HepG2 (cell line): Measurements from ENCODE around the gene RREB1. TPM values are rescaled to one million over a fixed set of nuclear protein-coding genes. Genes with fewer than 3 reads are reported as not detected.

Experiments
- ARNT2 ChIP-seq: sonication (generic); formaldehyde crosslinking; IDR thresholded peaks from 2 replicates; pipeline ENCODE4 v1.8.0; 2022; ENCODE audit warnings: mild to moderate bottlenecking, low read depth, missing genetic modification reagents, moderate library complexity
- MAX ChIP-seq: IDR thresholded peaks from 2 replicates; pipeline ENCODE4 v1.6.1; 2012; ENCODE audit warnings: inconsistent platforms
- NFKB2 ChIP-seq: sonication (generic); formaldehyde crosslinking; IDR thresholded peaks from 2 replicates; pipeline ENCODE4 v1.4.0; 2020; ENCODE audit warnings: missing genetic modification reagents, borderline replicate concordance
- POLR2G ChIP-seq: fragments of 200-400 bp; formaldehyde crosslinking; IDR thresholded peaks from 2 replicates; pipeline ENCODE4 v1.6.1; 2018; ENCODE audit warnings: mild to moderate bottlenecking, low read depth, low read length, moderate library complexity
- PRDM10 ChIP-seq: sonication (generic); formaldehyde crosslinking; IDR thresholded peaks from 2 replicates; pipeline ENCODE4 v1.4.0; 2020; ENCODE audit warnings: low read depth, missing genetic modification reagents
- REPIN1 ChIP-seq: sonication (generic); formaldehyde crosslinking; IDR thresholded peaks from 2 replicates; pipeline ENCODE4 v1.8.0; 2022; ENCODE audit warnings: missing genetic modification reagents, low read depth, mild to moderate bottlenecking, borderline replicate concordance
- RNF2 ChIP-seq: fragments of 450-650 bp; conservative IDR thresholded peaks from 2 replicates; pipeline ENCODE4 v1.6.1; 2016; ENCODE audit warnings: low read depth
- SPEN ChIP-seq: sonication (generic); formaldehyde crosslinking; IDR thresholded peaks from 2 replicates; pipeline ENCODE4 v1.5.1; 2020; ENCODE audit warnings: low read depth, mild to moderate bottlenecking, missing genetic modification reagents
- THRA ChIP-seq: sonication (generic); formaldehyde crosslinking; IDR thresholded peaks from 2 replicates; pipeline ENCODE4 v1.4.0; 2020; ENCODE audit warnings: missing genetic modification reagents, borderline replicate concordance
- ZBED4 ChIP-seq: sonication (generic); formaldehyde crosslinking; IDR thresholded peaks from 2 replicates; pipeline ENCODE4 v1.4.0; 2020; ENCODE audit warnings: missing genetic modification reagents, borderline replicate concordance
- ZNF18 ChIP-seq: sonication (generic); formaldehyde crosslinking; IDR thresholded peaks from 2 replicates; pipeline ENCODE4 v1.8.0; 2022; ENCODE audit warnings: mild to moderate bottlenecking, missing genetic modification reagents; ENCODE audit not compliant: insufficient replicate concordance
- ZNF296 ChIP-seq: sonication (generic); formaldehyde crosslinking; conservative IDR thresholded peaks from 2 replicates; pipeline ENCODE4 v1.5.0; 2020; ENCODE audit warnings: mild to moderate bottlenecking, missing genetic modification reagents
- ZNF710 ChIP-seq: sonication (generic); formaldehyde crosslinking; IDR thresholded peaks from 2 replicates; pipeline ENCODE4 v1.5.0; 2020; ENCODE audit warnings: mild to moderate bottlenecking, missing genetic modification reagents, borderline replicate concordance
- polyA plus RNA-seq, 8 experiments: library from polyadenylated mRNA; depleted of rRNA in 3 of 8; stranded (reverse) in 7 of 8; unstranded in 1 of 8; fragments of >200 nt; fragmentation: Illumina TruSeq in 4 of 8; extraction: Trizol in 4 of 8; gene quantifications; 2 replicates each; pipeline versions ENCODE4 v1.2.1 to v1.2.3, GENCODE V29; 2011 to 2016; ENCODE audit warnings: low read depth in 4 of 8, missing spikeins in 1 of 8, mixed read lengths in 1 of 8; ENCODE audit not compliant: insufficient read depth in 1 of 8
- total RNA-seq, 5 experiments: library from RNA; depleted of rRNA; stranded (reverse); fragments of >200 nt; fragmentation: Illumina TruSeq; extraction: Trizol; gene quantifications; 2 replicates each; pipeline ENCODE4 v1.2.3, GENCODE V29; 2016; ENCODE audit warnings: low read depth in 1 of 5

Gene RREB1
- total and polyA plus RNA-seq, 2 of the 13 experiments (the other 11 are each of a cell fraction or from before 2014, with no cell fraction given) = 6.1 to 23.2 TPM

GRCh38 chr6:7200598-7201443 is 93.1 kb downstream of the RREB1 start (continued):
- TF ChIP-seq MAX = peak; percentile 76
- TF ChIP-seq ARNT2 (CRISPR knock-in tag) = peak; percentile 54; the same call in 1 of the 2 replicates
- TF ChIP-seq SPEN (CRISPR knock-in tag) = peak; percentile 80; the same call in 1 of the 2 replicates
- TF ChIP-seq ZNF18 = no peak
- TF ChIP-seq ZNF296 = no peak
- peak; percentile 56; the same call in 1 of the 2 replicates for TF ChIP-seq ZNF710 (CRISPR knock-in tag)
- 0 out of 2 replicates have a peak, but pooled peaks have one; percentile 51 for TF ChIP-seq REPIN1 (CRISPR knock-in tag)
- TF ChIP-seq ZBED4 (CRISPR knock-in tag) = peak; percentile 62; the same call in 1 of the 2 replicates
- no peak for TF ChIP-seq POLR2G
- TF ChIP-seq PRDM10 = no peak
- no peak for TF ChIP-seq RNF2
- TF ChIP-seq THRA (CRISPR knock-in tag) = no peak
- no peak for TF ChIP-seq NFKB2 (CRISPR knock-in tag)
